Cardiac septum (tissue), 1 donor: ENCODE data around the gene KLRC4. TPM values are rescaled to one million over a fixed set of nuclear protein-coding genes. Genes with fewer than 3 reads are reported as not detected.
"Not testable (repeated sequence)": the region's sequence is repeated elsewhere in the genome, so short reads cannot be mapped to it uniquely, and the experiment has no call there.

Source experiments
- DNase-seq: peaks from one replicate; pipeline ENCODE4 v3.0.0-alpha.2; 2020; ENCODE audit warnings: low spot score
- intact Hi-C: fragments of 100-400 bp; cut with DNase I; formaldehyde crosslinking; loops from one replicate; pipeline ENCODE4 v1.14.0; 2022
- total RNA-seq: library from RNA; stranded (reverse); fragmentation: NEBNext Ultra II Directional; extraction: Animal tissue kit (Norgen Biotek cat#: 25700); gene quantifications from one replicate; pipeline ENCODE4 v1.2.1, GENCODE V29; 2021
- donor health status: DM: no; HTN: no; CAD: no.

KLRC4 gene
- total RNA-seq, 1 donor from 2014 or later = not detected

DNA sequence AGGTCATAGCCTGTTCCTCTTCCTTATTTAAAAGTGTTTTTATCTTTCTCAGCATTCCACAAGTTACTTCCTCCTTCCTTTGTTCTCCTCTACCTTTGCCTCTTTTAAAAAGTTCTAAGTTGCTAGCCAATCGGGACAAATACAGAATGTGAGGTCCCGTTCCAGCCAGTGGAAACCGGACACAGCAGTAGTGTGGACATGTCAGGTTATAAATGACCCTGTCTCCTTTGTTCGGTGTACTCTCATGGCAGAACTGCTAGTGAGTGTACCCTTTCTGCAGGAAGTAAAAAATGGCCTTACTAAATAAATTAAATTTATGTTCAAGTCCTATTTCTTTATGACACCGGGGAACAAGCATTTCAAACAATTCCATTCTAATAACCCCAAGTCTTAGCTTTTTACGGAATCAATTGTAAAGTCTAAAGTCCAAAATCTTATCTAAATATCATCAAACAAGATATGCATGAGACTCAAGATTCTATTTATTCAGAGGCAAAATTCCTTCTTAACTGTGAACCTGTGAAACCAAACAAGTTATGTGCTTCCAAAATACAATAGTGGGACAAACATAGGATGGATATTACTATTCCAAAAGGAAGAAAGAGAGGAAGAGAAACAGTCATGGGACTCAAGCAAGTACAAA, 37.5 kb downstream of the KLRC4 start:
- DNase-seq, intact Hi-C loops: not testable (repeated sequence)

DNA sequence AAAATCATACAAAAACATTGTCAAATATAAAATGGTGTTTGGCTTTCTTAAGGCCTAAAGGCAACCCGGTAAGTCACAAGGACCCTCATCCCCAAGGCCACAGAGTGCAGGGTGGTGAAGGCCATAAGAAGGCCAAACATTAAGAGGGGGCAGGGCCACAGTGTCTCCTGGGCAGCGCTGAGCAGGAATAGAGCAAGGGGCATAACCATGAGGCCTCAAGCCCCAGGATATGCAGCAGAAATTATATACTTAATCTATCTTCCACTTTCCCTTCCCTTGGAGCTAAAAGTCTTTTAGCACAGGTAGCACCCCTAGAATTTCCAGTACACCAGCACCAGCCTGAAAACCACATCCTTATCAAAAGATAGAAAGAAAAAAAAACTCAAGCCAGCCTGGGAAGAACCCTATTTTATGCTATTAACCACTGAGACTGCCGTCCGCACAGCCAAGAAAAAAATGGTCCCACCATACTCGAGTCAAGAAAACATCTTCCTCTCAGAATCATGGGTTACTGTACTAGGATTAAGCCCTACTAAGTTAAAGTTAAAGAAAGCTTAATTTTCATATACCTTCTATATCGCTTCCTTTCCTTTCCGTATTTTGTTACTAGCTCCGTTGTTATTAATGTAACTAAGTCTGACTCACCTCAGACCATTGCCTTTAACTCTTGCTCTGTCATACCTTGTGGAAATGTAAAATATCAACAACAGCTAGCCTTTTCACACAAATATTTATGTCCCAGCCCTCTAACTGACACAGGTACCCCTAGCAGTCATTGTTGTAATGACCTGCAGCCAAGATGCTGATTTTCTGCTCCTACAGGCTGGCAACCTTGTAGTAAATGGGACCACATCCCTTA, 39.8 kb downstream of the KLRC4 start:
- DNase-seq = no peak
- intact Hi-C loops = loop anchor here (5.0 to 10.0 kb wide), 4 partner anchors 155 to 505 kb away; partner anchors contain the start of genes CLEC2B, GABARAPL1, MAGOHB and YBX3

DNA sequence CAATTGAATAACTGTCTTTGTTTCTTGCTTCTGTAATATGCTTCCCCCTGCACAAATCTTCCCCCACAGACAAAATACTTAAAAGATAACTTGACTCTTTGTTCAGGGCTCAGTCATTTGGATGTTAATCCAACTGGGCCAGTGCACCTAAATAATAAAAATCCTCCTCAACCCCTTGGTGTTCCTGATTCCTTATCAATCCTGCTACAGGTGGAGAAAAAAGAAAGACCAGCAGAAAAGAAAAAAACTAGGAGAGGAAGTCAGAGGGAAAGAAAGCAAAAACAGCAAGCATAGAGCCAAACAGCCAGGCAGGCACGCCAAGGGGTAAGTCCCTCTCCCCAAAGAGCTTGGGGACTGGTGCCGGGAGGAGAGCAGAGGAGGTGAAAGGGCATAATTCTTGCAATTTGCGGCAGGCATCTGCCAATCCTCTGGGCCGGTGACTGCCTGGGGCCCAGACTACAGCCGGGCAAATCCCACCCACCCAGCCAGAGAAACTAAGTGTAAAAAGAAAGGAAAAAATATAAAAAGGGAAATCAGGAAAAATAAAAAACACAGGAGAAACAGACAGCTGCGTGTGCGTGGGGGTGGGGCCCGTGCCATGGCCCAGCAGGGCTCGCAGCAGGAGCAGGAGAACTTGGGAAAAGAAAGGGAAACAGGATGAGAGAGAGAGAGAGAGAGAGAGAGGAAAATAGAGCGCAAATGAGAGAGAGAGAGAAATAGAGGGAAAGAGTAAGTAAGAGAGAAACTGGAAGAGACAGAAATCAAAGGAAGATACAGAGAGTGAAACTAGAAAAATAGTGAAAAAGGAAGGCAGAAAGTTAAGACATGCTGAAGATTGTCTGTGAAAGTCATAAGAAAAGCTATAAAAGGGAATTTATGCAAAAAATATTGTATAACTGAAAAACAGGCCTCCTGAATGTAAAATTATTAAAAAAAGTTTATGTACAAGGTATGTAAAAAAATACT, 41.1 kb downstream of the KLRC4 start:
- intact Hi-C loops = loop anchor here (5.0 to 10.0 kb wide), 4 partner anchors 154 to 504 kb away; partner anchors contain the start of genes CLEC2B, GABARAPL1, MAGOHB and YBX3

DNA sequence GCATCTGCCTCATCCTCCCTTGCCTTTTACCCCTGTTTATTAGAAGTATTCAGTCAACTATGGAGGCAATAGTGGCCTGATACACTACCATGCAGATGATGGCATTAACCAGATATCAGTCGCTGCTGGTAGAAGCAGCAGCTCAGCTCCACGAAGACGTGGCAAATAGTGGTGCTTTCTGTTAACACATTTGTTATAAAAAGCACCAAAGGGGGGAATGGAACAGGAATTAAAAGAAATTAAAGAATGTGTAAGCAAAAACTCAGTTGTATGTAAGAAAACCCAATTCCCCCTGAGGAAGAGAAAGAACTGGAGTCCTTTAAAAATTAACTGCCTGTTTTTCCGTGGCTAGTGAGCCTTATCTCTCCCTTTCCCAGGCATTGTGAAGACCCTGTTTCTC, 41.8 kb downstream of the KLRC4 start:
- intact Hi-C loops = loop anchor here (5.0 to 10.0 kb wide), 4 partner anchors 153 to 503 kb away; partner anchors contain the start of genes CLEC2B, GABARAPL1, MAGOHB and YBX3
- DNase-seq = not testable (repeated sequence)

More for the DNA sequence above, 41.1 kb downstream of the KLRC4 start:
- no peak for DNase-seq

DNA sequence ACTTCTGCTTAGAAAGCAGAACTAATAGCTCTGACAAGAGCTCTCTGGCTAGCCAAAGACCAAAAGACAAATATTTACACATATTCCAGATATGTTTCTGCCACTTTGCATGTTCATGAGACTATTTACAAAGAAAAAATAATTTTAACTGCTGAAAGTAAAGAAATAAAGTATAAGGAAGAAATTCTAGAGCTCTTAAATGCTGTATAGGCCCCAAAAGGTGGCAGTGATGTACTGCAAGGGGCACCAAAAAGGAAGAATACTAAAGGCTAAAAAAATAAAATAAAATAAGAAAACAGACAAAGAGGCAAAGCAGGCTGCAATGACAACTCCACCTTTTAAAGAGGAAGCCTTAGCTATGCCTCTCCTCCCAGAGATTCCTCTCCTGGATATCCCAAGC, 42.7 kb downstream of the KLRC4 start:
- intact Hi-C loops = loop anchor here (5.0 to 10.0 kb wide), 4 partner anchors 152 to 502 kb away; partner anchors contain the start of genes CLEC2B, GABARAPL1, MAGOHB and YBX3
- DNase-seq = no peak

DNA sequence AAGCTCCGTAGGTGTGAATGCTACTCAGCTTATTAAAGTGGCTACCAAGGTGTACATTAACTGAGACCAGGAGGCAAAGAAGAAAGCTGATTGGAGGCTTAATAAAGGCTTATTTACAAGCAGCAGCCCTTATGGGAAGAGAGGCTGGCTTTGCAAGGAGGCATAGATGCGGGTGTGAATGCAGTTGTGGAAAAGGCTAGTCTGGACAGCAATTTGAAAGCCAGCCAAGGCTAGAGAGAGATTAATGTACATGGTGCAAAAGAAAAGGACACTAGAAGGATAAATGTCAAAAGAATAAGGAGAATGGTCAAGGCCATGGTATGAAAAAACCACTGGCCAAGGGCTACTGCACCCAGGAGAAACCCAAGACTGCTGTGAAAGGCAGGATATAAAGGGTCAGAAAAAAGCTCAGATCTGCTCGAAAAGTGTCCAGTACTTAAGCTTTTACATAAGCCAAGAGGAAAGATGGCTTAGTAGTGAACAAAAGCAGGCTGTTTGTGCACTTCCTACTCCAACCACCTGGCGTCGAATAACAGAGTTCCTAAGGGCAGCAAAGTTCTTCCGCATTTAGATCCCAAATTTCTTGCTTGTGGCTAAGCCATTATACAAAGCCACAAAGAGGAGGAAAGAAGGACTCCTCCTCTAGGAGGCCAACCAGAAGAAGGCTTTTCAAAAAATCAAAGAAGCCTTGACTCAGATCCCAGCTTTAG, 43.7 kb downstream of the KLRC4 start:
- no peak for DNase-seq
- intact Hi-C loops = loop anchor here (5.0 to 10.0 kb wide), 4 partner anchors 151 to 501 kb away; partner anchors contain the start of genes CLEC2B, GABARAPL1, MAGOHB and YBX3

DNA sequence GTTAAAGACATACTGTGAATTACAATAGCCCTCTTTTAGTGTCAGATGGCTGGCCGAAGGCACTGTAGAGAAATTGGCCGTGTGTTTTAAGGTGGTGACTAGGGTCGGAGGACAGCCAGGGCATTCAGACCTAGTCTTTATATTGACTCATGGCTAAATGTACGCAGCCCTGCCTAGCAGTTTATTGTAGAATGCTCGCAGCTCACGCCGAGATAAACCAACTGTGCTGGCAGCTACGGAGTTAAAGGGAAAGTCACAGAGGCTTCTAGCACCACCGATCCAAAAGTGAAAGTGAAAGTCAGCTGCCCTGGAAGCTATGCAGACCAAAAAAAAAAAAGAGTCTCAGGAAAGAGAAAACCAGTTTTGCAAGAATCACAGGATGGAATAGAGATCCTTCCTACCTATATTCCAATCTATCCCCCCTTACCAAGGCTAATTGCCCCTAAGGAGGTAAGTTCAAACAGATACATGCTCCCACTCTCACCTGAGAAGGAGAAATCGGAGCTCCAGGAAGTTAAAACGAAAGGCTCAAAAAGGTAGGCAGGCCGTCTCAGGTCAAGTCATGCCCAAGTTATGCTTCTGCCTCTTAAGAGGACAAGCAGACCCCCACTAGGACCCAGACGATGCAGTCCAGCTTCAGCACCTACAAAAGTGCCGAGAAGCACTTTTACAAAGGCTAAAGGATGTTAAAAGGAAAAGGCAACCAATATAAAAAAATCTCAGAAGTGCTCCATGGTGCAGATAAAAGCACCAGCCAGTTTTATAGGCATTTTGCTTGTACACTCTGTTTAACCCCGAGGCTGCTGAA, 44.5 kb downstream of the KLRC4 start:
- intact Hi-C loops = loop anchor here (5.0 to 10.0 kb wide), 4 partner anchors 150 to 500 kb away; partner anchors contain the start of genes CLEC2B, GABARAPL1, MAGOHB and YBX3
- peak; percentile 83 for DNase-seq

DNA sequence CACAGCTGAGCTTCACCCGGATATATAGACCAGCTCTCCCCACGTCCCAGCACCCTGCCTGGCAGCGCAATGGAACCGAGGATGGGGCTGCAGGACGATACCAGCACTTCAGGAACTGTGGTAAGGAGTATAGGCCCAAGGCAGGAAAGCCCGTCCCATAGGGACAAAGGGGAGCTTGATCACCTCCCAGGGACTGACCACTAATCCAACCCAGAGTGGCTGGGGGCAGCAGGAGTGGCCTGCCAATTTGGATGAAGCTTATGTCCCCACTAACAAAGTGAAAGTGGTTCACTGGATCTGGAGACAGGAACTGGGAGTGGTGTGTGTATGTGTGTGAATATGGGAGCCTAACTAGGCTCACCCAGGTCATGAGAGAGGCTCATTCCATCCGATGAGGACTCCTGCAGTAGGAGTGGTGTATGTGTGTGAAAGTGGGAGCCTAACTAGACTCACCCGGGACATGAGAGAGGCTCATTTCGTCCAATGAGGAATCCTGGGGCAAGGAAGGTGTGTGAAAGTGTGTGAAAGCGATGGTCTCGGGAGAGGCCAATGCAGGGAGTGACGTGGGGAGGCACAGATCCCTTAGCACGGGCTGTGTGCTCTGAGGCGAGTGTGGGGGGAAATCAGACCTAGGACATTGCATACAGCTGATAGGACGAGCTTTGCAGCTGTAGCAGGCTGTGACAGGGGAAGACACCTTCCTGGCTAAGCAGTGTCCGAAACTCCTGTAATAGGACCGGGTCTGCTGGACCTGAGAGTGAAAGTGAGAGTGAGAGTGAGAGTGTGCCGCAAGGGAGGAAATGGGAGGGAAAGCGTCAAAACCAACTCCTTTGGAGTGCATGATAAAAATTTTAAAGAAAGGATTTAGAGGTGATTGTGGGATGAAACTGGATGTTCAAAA, 45.4 kb downstream of the KLRC4 start:
- intact Hi-C loops = loop anchor here (10.0 kb wide), 3 partner anchors 149 to 499 kb away; partner anchors contain the start of genes CLEC2B, GABARAPL1 and YBX3
- DNase-seq = no peak

DNA sequence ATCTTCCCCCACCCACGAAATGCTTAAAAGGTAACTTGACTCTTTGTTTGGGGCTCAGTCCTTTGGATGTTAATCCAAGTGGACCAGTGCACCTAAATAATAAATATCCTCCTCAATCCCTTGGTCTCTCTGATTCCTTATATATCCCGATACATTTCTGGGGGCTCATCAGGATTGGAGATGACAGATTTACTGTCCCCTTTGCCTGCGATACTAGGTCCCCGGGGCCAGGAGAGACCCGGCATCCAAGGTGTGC, 46.0 kb downstream of the KLRC4 start:
- intact Hi-C loops = loop anchor here (10.0 kb wide), 3 partner anchors 149 to 499 kb away; partner anchors contain the start of genes CLEC2B, GABARAPL1 and YBX3
- DNase-seq = no peak

DNA sequence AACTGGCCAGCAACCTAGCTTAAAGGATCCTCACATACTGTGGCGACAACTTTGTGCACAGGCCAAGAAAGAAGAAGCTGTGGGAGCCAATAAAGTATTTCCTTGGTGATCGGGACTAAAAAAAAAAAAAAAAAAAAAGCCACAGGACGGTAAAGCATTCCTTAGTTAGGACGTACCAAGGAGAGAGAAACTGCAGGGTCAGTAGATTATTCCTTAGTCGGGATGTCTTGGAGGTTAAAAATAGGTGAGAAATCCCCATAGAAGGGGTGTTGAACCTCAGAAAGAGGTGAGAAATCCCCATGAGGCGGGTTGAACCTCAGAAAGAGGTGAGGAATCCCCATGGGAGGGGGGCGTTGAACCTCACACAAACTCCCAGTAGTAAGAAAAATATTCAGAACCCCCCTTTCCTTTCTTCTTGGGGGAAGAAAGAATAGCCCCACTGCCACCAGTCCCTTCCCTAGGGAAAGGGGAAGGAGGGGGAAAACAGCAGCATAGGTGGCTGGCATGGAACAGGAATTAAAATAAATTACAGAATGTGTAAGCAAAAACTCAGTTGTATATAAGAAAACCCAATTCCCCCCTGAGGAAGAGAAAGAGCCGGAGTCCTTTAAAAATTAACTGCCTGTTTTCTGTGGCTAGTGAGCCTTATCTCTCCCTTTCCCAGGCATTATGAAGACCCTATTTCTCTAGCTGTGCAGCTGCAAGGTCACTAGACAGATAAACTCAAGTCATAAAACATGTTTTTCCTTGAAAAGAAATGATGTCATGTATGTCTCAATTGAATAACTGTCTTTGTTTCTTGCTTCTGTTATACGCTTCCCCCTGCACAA, 46.5 kb downstream of the KLRC4 start:
- intact Hi-C loops = loop anchor here (10.0 kb wide), 3 partner anchors 148 to 498 kb away; partner anchors contain the start of genes CLEC2B, GABARAPL1 and YBX3
- no peak for DNase-seq

DNA sequence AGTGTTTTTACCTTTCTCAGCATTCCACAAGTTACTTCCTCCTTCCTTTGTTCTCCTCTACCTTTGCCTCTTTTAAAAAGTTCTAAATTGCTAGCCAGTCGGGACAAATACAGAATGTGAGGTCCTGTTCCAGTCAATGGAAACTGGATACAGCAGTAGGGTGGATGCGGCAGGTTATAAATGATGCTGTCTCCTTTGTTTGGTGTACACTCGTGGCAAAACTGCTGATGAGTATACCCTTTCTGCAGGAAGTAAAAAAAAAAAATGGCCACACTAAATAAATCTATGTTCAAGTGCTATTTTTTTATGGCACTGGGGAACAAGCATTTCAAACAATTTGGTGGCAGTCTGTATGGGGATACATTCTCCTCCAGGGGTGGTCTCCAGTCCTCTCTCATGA, 47.2 kb downstream of the KLRC4 start:
- intact Hi-C loops = loop anchor here (10.0 kb wide), 3 partner anchors 148 to 498 kb away; partner anchors contain the start of genes CLEC2B, GABARAPL1 and YBX3
- DNase-seq = no peak

DNA sequence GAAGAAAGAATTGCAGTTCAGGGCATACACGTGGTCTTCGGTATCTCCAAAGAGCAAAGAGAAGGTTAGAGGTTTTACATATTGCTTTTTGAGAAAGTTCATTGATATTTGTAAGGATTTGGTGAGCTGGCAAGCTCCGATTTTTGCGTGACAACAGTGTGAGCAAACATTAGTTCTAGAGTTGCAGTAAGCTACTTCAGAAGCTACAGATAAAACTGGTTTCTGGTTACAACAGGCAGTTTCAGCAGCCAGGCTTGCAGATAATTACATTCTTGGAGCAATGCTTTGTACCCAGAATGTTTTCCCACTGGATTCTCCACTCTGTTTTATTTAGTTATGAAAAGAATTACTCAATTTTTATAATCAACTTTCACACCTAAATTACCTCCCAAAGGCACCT, 47.9 kb downstream of the KLRC4 start:
- intact Hi-C loops = loop anchor here (10.0 kb wide), 3 partner anchors 147 to 497 kb away; partner anchors contain the start of genes CLEC2B, GABARAPL1 and YBX3
- no peak for DNase-seq

DNA sequence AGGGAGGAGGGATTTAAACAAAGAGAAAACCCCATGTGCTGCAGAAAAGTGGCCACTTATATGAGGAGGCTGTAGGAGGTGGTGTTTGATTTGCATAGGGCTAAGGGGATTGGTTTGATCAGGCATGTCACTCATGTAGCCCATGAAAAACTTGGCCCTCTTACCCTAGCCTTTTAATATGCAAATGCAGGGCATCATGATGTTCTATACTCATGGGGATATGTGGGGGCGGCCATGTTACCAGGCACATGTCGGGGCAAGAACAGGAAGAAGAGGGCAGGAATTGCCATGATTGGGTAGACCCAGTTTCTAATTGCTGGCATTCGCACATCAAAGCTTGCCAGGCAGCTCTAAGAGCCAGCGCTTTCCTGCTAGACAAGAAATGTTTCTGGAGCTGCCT, 48.5 kb downstream of the KLRC4 start:
- intact Hi-C loops = loop anchor here (10.0 kb wide), 3 partner anchors 146 to 496 kb away; partner anchors contain the start of genes CLEC2B, GABARAPL1 and YBX3
- no peak for DNase-seq

DNA sequence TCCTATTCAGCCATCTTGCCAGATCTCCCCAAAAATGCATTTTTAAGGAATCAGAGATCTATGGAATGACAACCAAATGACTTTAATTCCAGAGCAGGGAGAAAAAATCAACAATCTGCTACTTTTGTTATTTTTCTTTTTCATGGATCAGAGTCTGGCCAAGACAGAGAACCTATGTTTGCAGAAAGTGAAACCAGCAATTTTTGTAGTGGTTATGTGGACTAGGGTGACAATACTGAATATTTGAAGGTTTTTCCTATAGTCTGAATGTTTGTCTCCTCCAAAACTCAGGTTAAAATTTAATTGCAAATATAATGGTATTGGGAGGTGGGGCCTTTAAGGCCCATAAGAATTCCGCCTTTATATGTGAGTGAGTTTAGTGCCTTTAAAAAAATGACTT, 50.6 kb downstream of the KLRC4 start:
- intact Hi-C loops = no loop called here
- no peak for DNase-seq

DNA sequence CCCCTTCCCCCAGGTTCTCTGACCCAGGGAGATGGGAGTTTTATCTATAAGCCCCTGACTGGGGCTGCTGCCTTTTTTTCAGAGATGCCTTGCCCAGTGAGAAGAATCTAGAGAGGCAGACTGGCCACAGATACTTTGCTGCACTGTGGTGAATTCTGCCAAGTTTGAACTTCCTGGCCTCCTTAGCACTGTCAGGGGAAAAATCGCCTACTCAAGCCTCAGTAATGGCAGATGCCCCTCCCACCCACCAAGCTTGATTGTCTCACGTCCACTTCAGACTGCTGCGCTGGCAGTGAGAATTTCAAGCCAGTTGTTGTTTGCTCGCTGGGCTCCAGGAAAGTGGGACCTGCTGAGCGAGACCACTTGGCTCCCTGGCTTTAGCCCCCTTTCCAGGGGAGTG, 51.4 kb downstream of the KLRC4 start:
- no peak for DNase-seq
- intact Hi-C loops = no loop called here
